ENCODE data around the gene ABCG8. TPM values are rescaled to one million over a fixed set of nuclear protein-coding genes. Genes with fewer than 3 reads are reported as not detected.

Gene ABCG8
- total and polyA plus RNA-seq, 2 experiments from 2014 or later, result 4.7 to 6.5 TPM

DNA sequence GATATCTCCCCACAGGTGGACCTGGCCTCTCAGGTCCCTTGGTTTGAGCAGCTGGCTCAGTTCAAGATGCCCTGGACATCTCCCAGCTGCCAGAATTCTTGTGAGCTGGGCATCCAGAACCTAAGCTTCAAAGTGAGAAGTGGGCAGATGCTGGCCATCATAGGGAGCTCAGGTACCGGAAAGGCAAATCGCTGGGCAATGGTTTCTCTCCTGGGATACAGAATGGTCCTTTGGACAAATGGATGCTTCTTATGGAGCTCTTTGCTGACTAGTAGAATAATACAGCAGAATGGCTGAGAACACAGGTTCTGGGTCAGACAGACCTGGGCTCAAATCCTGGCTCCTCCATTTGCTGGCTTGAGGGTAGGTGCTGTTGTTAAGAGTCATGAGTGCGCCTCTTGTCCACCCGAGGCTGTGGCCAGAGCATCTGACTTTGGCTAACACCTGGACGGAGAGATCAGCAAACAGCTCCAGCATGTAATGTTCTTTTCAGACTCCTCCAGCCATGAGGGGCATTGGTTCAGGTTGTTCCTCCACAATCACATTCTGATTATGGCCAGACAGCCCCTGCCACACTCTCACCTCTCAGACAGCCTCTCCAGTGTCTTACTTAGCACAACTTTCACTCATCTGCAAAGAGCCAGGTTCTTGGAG is 7.5 kb downstream of the ABCG8 start:
- no peak for TF ChIP-seq CTCF (IDR thresholded peaks at IDR 0.05; ENCODE audit: poor library complexity)
- TF ChIP-seq EZH2phosphoT487 (IDR thresholded peaks at IDR 0.05; ENCODE audit: low read depth, severe bottlenecking, unreplicated experiment), result no peak
- no peak for TF ChIP-seq EZH2 (IDR thresholded peaks at IDR 0.05; ENCODE audit: borderline replicate concordance)
- whole genome bisulfite sequencing (ENCODE audit: low lambda C conversion rate, missing lambda C conversion rate), result 86% methylated on average over 5 of the region's 5 CpGs
- H3K27ac ChIP-seq, result no peak overlapping the region

DNA sequence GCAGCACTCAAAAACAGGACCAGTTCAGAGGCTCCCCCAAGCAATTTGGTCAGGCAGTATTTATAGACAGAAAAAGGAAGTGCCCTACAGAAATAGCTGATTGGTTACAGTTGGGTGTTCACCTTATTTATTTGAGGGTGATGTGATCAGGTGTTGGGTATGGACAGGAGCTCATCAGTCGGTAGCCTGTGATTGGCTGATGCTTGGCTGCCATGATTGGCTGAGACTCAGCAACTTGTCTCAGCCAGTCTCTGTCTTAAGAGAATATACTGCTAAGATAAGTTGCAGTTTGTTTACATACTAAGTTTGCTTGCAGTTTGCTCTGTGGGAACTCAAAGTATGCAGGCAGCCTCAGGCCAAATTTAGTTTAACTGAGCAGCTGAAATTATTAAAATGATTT is 9.4 kb downstream of the ABCG8 start:
- WGBS (ENCODE audit: low lambda C conversion rate, missing lambda C conversion rate), result 82% methylated on average over 1 of the region's 1 CpG
- Histone ChIP-seq H3K4me2 (no peak overlapping the region), H3K27ac (no peak overlapping the region), H3K4me1 (ENCODE audit: insufficient read depth) (no peaks in the 10 kb centered on the region), H3K79me2 (no peaks in the 10 kb centered on the region), H4K20me1 (ENCODE audit: insufficient read depth, poor library complexity, severe bottlenecking) (no peaks in the 10 kb centered on the region), H3K27me3 (no peaks in the 10 kb centered on the region), H3K9me3 (ENCODE audit: low read depth) (no peaks in the 10 kb centered on the region), H2AFZ (no peak overlapping the region), H3K36me3 (replicated peaks; ENCODE audit: insufficient read depth, low read depth) (no peaks in the 10 kb centered on the region), H3K4me3 (no peak overlapping the region), H3K9me2 (replicated peaks; ENCODE audit: insufficient read depth) (no peaks in the 10 kb centered on the region)
- DNase-seq (ENCODE audit: low spot score), result no peak
- TF ChIP-seq EZH2phosphoT487 (IDR thresholded peaks at IDR 0.05; ENCODE audit: low read depth, severe bottlenecking, unreplicated experiment), result no peak
- TF ChIP-seq EZH2 (IDR thresholded peaks at IDR 0.05; ENCODE audit: borderline replicate concordance), result no peak
- TF ChIP-seq CTCF (IDR thresholded peaks at IDR 0.05; ENCODE audit: poor library complexity), result no peak

More for the DNA sequence above, 7.5 kb downstream of the ABCG8 start:
- Histone ChIP-seq H3K36me3 (replicated peaks; ENCODE audit: insufficient read depth, low read depth) (no peaks in the 10 kb centered on the region), H3K27me3 (no peaks in the 10 kb centered on the region), H4K20me1 (ENCODE audit: insufficient read depth, poor library complexity, severe bottlenecking) (no peaks in the 10 kb centered on the region), H2AFZ (no peak overlapping the region), H3K9me2 (replicated peaks; ENCODE audit: insufficient read depth) (no peaks in the 10 kb centered on the region), H3K79me2 (no peaks in the 10 kb centered on the region), H3K4me2 (no peak overlapping the region), H3K9me3 (ENCODE audit: low read depth) (no peaks in the 10 kb centered on the region), H3K4me1 (ENCODE audit: insufficient read depth) (no peaks in the 10 kb centered on the region), H3K4me3 (no peak overlapping the region)
- no peak for DNase-seq (ENCODE audit: low spot score)

- Histone ChIP-seq H3K27ac (no peak overlapping the region), H3K79me2 (no peaks in the 10 kb centered on the region), H3K4me3 (no peak overlapping the region), H3K27me3 (peaks cover 14% of the 10 kb centered on the region), H3K4me1 (ENCODE audit: insufficient read depth) (no peaks in the 10 kb centered on the region), H4K20me1 (ENCODE audit: insufficient read depth, poor library complexity, severe bottlenecking) (no peaks in the 10 kb centered on the region), H3K36me3 (replicated peaks; ENCODE audit: insufficient read depth, low read depth) (no peaks in the 10 kb centered on the region), H2AFZ (no peak overlapping the region), H3K4me2 (no peak overlapping the region), H3K9me3 (ENCODE audit: low read depth) (no peaks in the 10 kb centered on the region), H3K9me2 (replicated peaks; ENCODE audit: insufficient read depth) (no peaks in the 10 kb centered on the region)
- TF ChIP-seq CTCF (IDR thresholded peaks at IDR 0.05; ENCODE audit: poor library complexity) (no peak), EZH2phosphoT487 (IDR thresholded peaks at IDR 0.05; ENCODE audit: low read depth, severe bottlenecking, unreplicated experiment) (no peak), EZH2 (IDR thresholded peaks at IDR 0.05; ENCODE audit: borderline replicate concordance) (no peak)
- WGBS (ENCODE audit: low lambda C conversion rate, missing lambda C conversion rate), result 96% methylated on average over 20 of the region's 20 CpGs
- no peak for DNase-seq (ENCODE audit: low spot score)
Observed at GRCh38 chr2:43851011-43851980, 12.5 kb downstream of the ABCG8 start.

Measured in hepatocyte (in vitro differentiated cells).